A549 (cell line): ENCODE data around the gene GMPR2. TPM values are rescaled to one million over a fixed set of nuclear protein-coding genes. Genes with fewer than 3 reads are reported as not detected.

Experiments
- ATAC-seq, 2 experiments: fragments of 200-7000 bp in 1 of 2; fragments of >200 bp in 1 of 2; cut with Nextera tagmentation in 1 of 2; cut with Tn5 transposase in 1 of 2; 3 replicates each; pipeline versions ENCODE4 v1.8.0 to v1.9.1; 2018 to 2020; ENCODE audit warnings: mild to moderate bottlenecking in 1 of 2, moderate library complexity in 1 of 2
- CTCF ChIA-PET: fragments of 300-600 bp; sonication (Branson Sonifier 250); formaldehyde crosslinking; extraction: SDS; loops from one replicate; lab custom pipeline; 2021; ENCODE audit warnings: antibody characterized with exemption, inconsistent platforms; lab: Yijun Ruan, JAX
- POLR2A ChIA-PET: fragments of 350-600 bp; formaldehyde crosslinking; extraction: SDS; loops from one replicate; lab custom pipeline; 2021; ENCODE audit warnings: antibody characterized with exemption, inconsistent platforms; lab: Yijun Ruan, JAX
- DNase-seq, 2 experiments: peaks; one replicate each; pipeline versions ENCODE4 v3.0.0 to v3.0.0-alpha.2; 2011 to 2016; ENCODE audit warnings: low read depth in 1 of 2, low spot score in 1 of 2
- FAIRE-seq: peaks from 2 replicates; lab custom pipeline; 2011; peaks lifted over from hg19 to GRCh38; lab: Jason Lieb, UNC
- H3K27ac ChIP-seq, 2 experiments: fragments of >200 bp; sonication (Bioruptor Twin); formaldehyde crosslinking; 3 replicates each; pipeline ENCODE4 v1.5.1; 2016 to 2017
- H3K4me1 ChIP-seq: fragments of >200 bp; sonication (Bioruptor Twin); formaldehyde crosslinking; 3 replicates; pipeline ENCODE4 v1.6.1; 2016
- H3K4me2 ChIP-seq: fragments of >200 bp; sonication (Bioruptor Twin); formaldehyde crosslinking; 3 replicates; pipeline ENCODE4 v1.6.1; 2016
- H3K4me3 ChIP-seq: fragments of >200 bp; sonication (Bioruptor Twin); formaldehyde crosslinking; 3 replicates; pipeline ENCODE4 v1.5.1; 2016
- H3K9me3 ChIP-seq: fragments of >200 bp; sonication (Bioruptor Twin); formaldehyde crosslinking; 3 replicates; pipeline ENCODE4 v1.6.1; 2016
- BHLHE40 ChIP-seq: IDR thresholded peaks from 2 replicates; pipeline ENCODE4 v1.6.1; 2012; ENCODE audit warnings: low read depth, low read length, inconsistent platforms
- CBX2 ChIP-seq: fragments of 200-600 bp; sonication (generic); IDR thresholded peaks from 2 replicates; pipeline ENCODE4 v1.6.1; 2016; ENCODE audit warnings: low read depth, mild to moderate bottlenecking, borderline replicate concordance
- CHD4 ChIP-seq: fragments of 200-600 bp; sonication (generic); IDR thresholded peaks from 2 replicates; pipeline ENCODE4 v1.6.1; 2016; ENCODE audit warnings: antibody characterized with exemption, mild to moderate bottlenecking, borderline replicate concordance
- EHMT2 ChIP-seq: fragments of 200-600 bp; sonication (generic); IDR thresholded peaks from 2 replicates; pipeline ENCODE4 v1.6.1; 2016; ENCODE audit warnings: antibody characterized with exemption, low read depth, mild to moderate bottlenecking, moderate library complexity
- FOSB ChIP-seq: fragments of 250-450 bp; sonication (Bioruptor Pico); IDR thresholded peaks from 2 replicates; pipeline ENCODE4 v1.5.0; 2020; ENCODE audit warnings: mild to moderate bottlenecking, moderate library complexity
- HDAC2 ChIP-seq: fragments of 200-600 bp; sonication (generic); IDR thresholded peaks from 2 replicates; pipeline ENCODE4 v1.6.1; 2016
- HOXB5 ChIP-seq: fragments of 250-450 bp; sonication (Bioruptor Pico); IDR thresholded peaks from 2 replicates; pipeline ENCODE4 v1.5.0; 2020; ENCODE audit warnings: mild to moderate bottlenecking, moderate library complexity
- JUNB ChIP-seq: fragments of >200 bp; sonication (Bioruptor Twin); formaldehyde crosslinking; IDR thresholded peaks from 2 replicates; pipeline ENCODE4 v1.6.1; 2016
- KDM1A ChIP-seq: fragments of 200-600 bp; sonication (generic); IDR thresholded peaks from 2 replicates; pipeline ENCODE4 v1.6.1; 2016; ENCODE audit warnings: low read depth, mild to moderate bottlenecking
- KDM5A ChIP-seq: fragments of 200-600 bp; sonication (generic); IDR thresholded peaks from 2 replicates; pipeline ENCODE4 v1.6.1; 2016; ENCODE audit warnings: antibody characterized with exemption, mild to moderate bottlenecking
- MAFK ChIP-seq: fragments of 450-650 bp; IDR thresholded peaks from 2 replicates; pipeline ENCODE4 v1.6.1; 2014; ENCODE audit not compliant: partially characterized antibody
- MYC ChIP-seq: IDR thresholded peaks from 2 replicates; pipeline ENCODE4 v1.6.1; 2012; ENCODE audit warnings: mild to moderate bottlenecking, inconsistent platforms, low read length, improper control_type of control experiment, borderline replicate concordance
- NPAS2 ChIP-seq: fragments of 250-450 bp; sonication (Bioruptor Pico); IDR thresholded peaks from 2 replicates; pipeline ENCODE4 v1.8.0; 2022; ENCODE audit warnings: mild to moderate bottlenecking, moderate library complexity, borderline replicate concordance
- NR3C1 ChIP-seq: fragments of >200 bp; sonication (Bioruptor Twin); formaldehyde crosslinking; IDR thresholded peaks from 3 replicates; pipeline ENCODE4 v1.6.1; 2017
- PHF8 ChIP-seq: fragments of 200-600 bp; sonication (generic); IDR thresholded peaks from 2 replicates; pipeline ENCODE4 v1.6.1; 2016; ENCODE audit warnings: low read depth, mild to moderate bottlenecking, antibody characterized with exemption, moderate library complexity, borderline replicate concordance
- POLR2A ChIP-seq: IDR thresholded peaks from 2 replicates; pipeline ENCODE4 v1.6.1; 2012; ENCODE audit warnings: mild to moderate bottlenecking, low read length
- POLR2AphosphoS2 ChIP-seq: conservative IDR thresholded peaks from 2 replicates; pipeline ENCODE4 v1.6.1; 2012; ENCODE audit warnings: low read length, improper control_type of control experiment, inconsistent platforms
- RAD21 ChIP-seq, 2 experiments: fragments of >200 bp in 1 of 2; sonication (Bioruptor Twin) in 1 of 2; formaldehyde crosslinking in 1 of 2; IDR thresholded peaks in 1 of 2; conservative IDR thresholded peaks in 1 of 2; 2 replicates in 1 of 2; 3 replicates in 1 of 2; pipeline ENCODE4 v1.6.1; 2012 to 2018; ENCODE audit warnings: inconsistent platforms in 1 of 2
- RCOR1 ChIP-seq: fragments of 150-350 bp; IDR thresholded peaks from 2 replicates; pipeline ENCODE4 v1.6.1; 2014; ENCODE audit warnings: antibody characterized with exemption, low read length, low read depth
- SREBF2 ChIP-seq: fragments of 450-650 bp; IDR thresholded peaks from 2 replicates; pipeline ENCODE4 v1.6.1; 2014; ENCODE audit warnings: mild to moderate bottlenecking, moderate library complexity
- ZFP36 ChIP-seq: fragments of 450-650 bp; IDR thresholded peaks from 2 replicates; pipeline ENCODE4 v1.6.1; 2014; ENCODE audit warnings: borderline replicate concordance; ENCODE audit not compliant: partially characterized antibody
- WGBS: methylation state at CpG from one replicate; pipeline ENCODE4 v1.1.6; 2017; ENCODE audit errors: missing lambda C conversion rate; 5-methylcytosine and 5-hydroxymethylcytosine counted together
- polyA plus RNA-seq, 4 experiments: library from polyadenylated mRNA; depleted of rRNA in 3 of 4; stranded (reverse); fragments of >200 nt; fragmentation: RNase III in 1 of 4; extraction: RNeasy Plus Mini Kit Qiagen cat#74134 plus additional on column Dnase treatment in 1 of 4; gene quantifications; 2 replicates in 3 of 4; 3 replicates in 1 of 4; pipeline ENCODE4 v1.2.3, GENCODE V29; 2011 to 2017
- TF ChIP-seq, protein P1 (sequence below): IDR thresholded peaks from 2 replicates; pipeline ENCODE4 v1.6.1; 2012
- TF ChIP-seq, protein P2 (sequence below): IDR thresholded peaks from 2 replicates; pipeline ENCODE4 v1.6.1; 2012; ENCODE audit warnings: low read depth, borderline replicate concordance
- TF ChIP-seq, protein P3 (sequence below): IDR thresholded peaks from 2 replicates; pipeline ENCODE4 v1.6.1; 2012

Gene GMPR2
- polyA plus RNA-seq, 2 of the 4 experiments (the other 2 are of a cell fraction) = 70.0 to 91.7 TPM

DNA sequence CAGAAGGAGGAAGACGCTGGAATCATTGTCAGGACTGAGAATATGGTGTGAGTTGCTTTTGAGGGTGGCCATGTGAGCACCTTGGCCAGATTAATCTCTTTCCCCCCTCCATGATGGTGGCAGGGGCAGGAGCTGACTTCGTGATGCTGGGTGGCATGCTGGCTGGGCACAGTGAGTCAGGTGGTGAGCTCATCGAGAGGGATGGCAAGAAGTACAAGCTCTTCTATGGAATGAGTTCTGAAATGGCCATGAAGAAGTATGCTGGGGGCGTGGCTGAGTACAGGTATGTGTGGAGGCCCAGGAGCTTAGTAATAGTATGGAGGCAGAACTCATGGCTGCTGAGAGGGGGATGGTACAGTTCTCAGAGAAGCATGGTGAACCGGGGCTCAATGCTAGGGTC is 5.4 kb downstream of the GMPR2 start:
- DNase-seq = no peak
- Histone ChIP-seq H3K4me2 (no peak overlapping the region), H3K9me3 (no peaks in the 10 kb centered on the region), H3K4me1 (peaks cover 16% of the 10 kb centered on the region), H3K4me3 (no peak overlapping the region), H3K27ac (no peak overlapping the region)
- ATAC-seq = no peak
- CTCF ChIA-PET = interaction anchor here (1.1 to 21.7 kb wide), 6 partner anchors 22 to 193 kb away, joined by 3 to 601 read pairs (median 6); partner anchors contain the start of genes CIDEB, DHRS1, LTB4R and LTB4R2
- WGBS = 87% methylated on average over 5 of the region's 5 CpGs
- POLR2A ChIA-PET = interaction anchor here (1.5 kb wide), 2 partner anchors 33 to 61 kb away, joined by 4 read pairs; partner anchors contain the start of genes DHRS1, NOP9 and RABGGTA
- no peak for FAIRE-seq
- TF ChIP-seq HDAC2 (no peak), HOXB5 (CRISPR knock-in tag) (no peak), RAD21 (conservative IDR thresholded peaks at IDR 0.05 in 1 of 2, IDR thresholded peaks at IDR 0.05 in 1 of 2) (no peak), BHLHE40 (no peak), POLR2A (no peak)
- TF ChIP-seq, all 56 proteins: peak for 0

DNA sequence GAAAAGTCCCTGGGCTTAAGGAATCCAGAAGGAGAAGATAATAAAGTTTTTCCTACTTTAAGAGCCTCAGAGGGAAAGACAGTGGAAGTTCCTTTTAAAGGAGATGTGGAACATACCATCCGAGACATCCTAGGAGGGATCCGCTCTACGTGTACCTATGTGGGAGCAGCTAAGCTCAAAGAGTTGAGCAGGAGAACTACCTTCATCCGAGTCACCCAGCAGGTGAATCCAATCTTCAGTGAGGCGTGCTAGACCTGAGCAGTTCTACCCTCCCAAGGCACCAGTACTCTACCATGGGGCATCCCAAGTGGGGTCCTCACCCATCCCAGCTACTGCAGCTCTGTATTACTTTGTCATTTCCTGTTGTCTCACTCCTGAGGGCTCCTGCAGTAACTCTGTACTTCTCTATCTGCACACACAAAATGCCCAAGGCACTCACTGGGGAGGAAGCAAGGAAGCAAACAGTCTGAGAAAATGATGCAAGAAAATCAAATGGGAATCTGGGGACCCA is 5.9 kb downstream of the GMPR2 start:
- WGBS = 95% methylated on average over 5 of the region's 5 CpGs
- Histone ChIP-seq H3K9me3 (no peaks in the 10 kb centered on the region), H3K4me3 (no peak overlapping the region), H3K4me2 (no peak overlapping the region), H3K4me1 (peaks cover 17% of the 10 kb centered on the region), H3K27ac (no peak overlapping the region)
- ChIA-PET POLR2A (interaction anchor here (1.5 kb wide), 2 partner anchors 33 to 60 kb away, joined by 4 read pairs; partner anchors contain the start of genes DHRS1, NOP9 and RABGGTA), CTCF (interaction anchor here (0.8 to 21.7 kb wide), 7 partner anchors 22 to 193 kb away, joined by 3 to 601 read pairs (median 5); partner anchors contain the start of genes CIDEB, DHRS1, LTB4R and LTB4R2)
- no peak for TF ChIP-seq HOXB5 (CRISPR knock-in tag)
- no peak for TF ChIP-seq POLR2A
- TF ChIP-seq EHMT2 = no peak
- TF ChIP-seq, protein P1, sequence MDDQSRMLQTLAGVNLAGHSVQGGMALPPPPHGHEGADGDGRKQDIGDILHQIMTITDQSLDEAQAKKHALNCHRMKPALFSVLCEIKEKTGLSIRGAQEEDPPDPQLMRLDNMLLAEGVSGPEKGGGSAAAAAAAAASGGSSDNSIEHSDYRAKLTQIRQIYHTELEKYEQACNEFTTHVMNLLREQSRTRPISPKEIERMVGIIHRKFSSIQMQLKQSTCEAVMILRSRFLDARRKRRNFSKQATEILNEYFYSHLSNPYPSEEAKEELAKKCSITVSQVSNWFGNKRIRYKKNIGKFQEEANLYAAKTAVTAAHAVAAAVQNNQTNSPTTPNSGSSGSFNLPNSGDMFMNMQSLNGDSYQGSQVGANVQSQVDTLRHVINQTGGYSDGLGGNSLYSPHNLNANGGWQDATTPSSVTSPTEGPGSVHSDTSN = no peak
- no peak for TF ChIP-seq RCOR1
- no peak for TF ChIP-seq CBX2
- no peak for TF ChIP-seq CHD4
- TF ChIP-seq FOSB = no peak
- no peak for FAIRE-seq
- ATAC-seq = no peak
- DNase-seq = no peak

DNA sequence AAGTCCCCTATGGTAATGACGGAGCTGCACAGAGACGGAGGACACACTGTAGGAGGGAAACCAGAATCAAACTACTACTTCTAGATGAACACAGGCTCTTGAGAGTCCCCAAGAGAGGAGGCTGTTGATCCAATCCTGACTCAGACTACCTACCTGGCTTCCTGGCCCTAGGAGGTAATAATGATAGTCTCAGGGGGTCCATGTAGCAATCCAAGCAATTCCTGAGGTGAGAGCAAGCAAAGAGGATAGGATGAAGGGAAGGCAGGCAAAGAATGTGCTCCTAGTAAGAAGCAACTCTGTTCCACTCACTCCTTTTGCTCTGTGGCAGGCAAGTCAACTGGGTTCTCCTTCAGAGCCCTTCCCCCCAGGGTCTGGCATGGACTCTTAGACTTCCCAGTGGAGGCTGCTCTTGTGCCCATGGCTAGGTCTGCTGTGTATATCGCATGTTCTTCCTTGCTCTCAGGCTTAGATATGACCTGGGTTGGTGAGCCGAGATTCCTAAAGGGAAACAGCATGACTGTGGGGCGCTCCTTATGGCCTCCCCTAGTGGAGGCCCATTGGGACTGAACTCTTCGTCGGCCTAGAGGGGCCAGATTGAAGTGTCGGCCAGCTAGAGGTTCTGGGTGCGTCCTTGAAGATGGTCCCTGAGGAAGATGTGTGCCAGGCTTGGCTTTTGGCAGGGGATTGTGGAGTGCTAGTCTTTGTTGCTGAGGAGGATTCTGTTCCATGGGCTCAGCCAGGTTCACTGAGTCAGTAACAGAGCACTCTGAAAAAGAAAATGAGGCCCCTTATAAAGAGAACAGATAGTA is 7.6 kb downstream of the GMPR2 start:
- Histone ChIP-seq H3K9me3 (no peaks in the 10 kb centered on the region), H3K4me3 (no peak overlapping the region), H3K27ac (no peak overlapping the region), H3K4me1 (peaks cover 11% of the 10 kb centered on the region), H3K4me2 (no peak overlapping the region)
- FAIRE-seq (no peak), ATAC-seq (no peak), DNase-seq (no peak)
- 90% methylated on average over 9 of the region's 9 CpGs for WGBS
- TF ChIP-seq RCOR1 (no peak), PHF8 (no peak), KDM1A (no peak), KDM5A (no peak), POLR2AphosphoS2 (no peak), SREBF2 (no peak), MAFK (no peak), NPAS2 (CRISPR knock-in tag) (no peak), MYC (no peak), JUNB (no peak), NR3C1 (no peak), ZFP36 (no peak)
- TF ChIP-seq, protein P2, sequence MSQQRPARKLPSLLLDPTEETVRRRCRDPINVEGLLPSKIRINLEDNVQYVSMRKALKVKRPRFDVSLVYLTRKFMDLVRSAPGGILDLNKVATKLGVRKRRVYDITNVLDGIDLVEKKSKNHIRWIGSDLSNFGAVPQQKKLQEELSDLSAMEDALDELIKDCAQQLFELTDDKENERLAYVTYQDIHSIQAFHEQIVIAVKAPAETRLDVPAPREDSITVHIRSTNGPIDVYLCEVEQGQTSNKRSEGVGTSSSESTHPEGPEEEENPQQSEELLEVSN = no peak
- TF ChIP-seq, protein P3, sequence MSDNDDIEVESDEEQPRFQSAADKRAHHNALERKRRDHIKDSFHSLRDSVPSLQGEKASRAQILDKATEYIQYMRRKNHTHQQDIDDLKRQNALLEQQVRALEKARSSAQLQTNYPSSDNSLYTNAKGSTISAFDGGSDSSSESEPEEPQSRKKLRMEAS = no peak
- POLR2A ChIA-PET = no interaction called here
- CTCF ChIA-PET = interaction anchor here (3.4 to 21.7 kb wide), 5 partner anchors 15 to 61 kb away, joined by 11 to 601 read pairs (median 63); partner anchors contain the start of genes CIDEB, DHRS1, LTB4R and LTB4R2
